NCI-H510A treated with DMSO at 0.1 percent for 48 hours (cell line): ENCODE data around the gene SMIM28.
"Not testable (repeated sequence)": the region's sequence is repeated elsewhere in the genome, so short reads cannot be mapped to it uniquely, and the experiment has no call there.

ENCODE experiments used
- DNase-seq: peaks from one replicate; lab custom pipeline; 2025; lab: John Stamatoyannopoulos, UW

SMIM28 gene

GRCh38 chr6:138405816-138406413 is 28.2 kb downstream of the SMIM28 start:
- DNase-seq: peak; percentile 33

- DNase-seq: no peak
Measured at GRCh38 chr6:138406443-138406842, 28.7 kb downstream of the SMIM28 start.

DNA sequence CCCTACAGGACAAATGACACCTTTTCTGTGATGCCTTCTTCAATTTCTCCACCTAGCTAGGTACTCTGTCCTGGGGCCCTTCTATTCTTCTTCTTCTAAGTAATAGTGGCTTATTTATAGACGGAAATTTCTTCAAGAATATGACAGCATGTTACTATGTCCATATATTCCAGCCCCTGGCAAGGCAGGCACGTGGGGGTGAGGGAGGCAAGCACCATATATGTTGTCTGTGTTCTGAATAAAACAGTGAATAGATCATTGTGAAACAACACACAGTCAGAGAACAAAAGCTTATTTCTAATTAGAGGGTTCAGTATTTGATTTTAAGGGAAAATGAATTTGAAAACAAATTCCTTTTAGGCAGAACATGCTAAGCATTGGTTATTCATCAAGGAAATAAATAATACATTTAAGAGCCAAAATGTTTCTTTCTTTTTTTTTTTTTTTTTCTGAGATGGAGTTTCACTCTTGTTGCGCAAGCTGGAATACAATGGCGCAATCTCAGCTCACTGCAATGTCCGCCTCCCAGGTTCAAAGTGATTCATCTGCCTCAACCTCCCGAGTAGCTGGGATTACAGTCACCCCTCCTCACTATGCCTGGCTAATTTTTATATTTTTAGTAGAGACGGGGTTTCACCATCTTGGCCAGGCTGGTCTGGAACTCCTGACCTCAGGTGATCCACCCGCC is 32.5 kb downstream of the SMIM28 start:
- no peak for DNase-seq

- DNase-seq: no peak
Measured at GRCh38 chr6:138410972-138411880, 33.5 kb downstream of the SMIM28 start.

- no peak for DNase-seq
Measured at GRCh38 chr6:138415125-138415524, 37.4 kb downstream of the SMIM28 start.

DNA sequence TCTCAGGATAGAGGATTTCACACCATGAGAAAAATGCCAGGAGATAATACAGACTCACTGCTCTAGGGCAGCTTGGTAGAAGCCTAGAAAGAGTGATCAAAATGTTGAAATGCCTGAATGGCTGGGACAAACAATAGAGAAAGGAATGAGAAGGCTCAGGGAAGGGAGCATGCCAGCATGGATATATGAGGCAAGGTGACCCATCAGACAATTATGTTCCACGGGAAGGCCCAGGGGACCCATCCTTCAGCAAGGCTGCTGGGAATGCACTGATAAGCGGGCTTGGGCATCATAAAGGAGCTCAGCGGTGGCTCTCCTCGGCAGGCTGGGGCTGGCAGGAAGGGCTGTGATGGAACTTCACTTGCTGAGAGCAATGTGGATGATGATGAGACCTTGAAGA is 38.5 kb downstream of the SMIM28 start:
- DNase-seq: no peak

GRCh38 chr6:138417493-138418117 is 39.9 kb downstream of the SMIM28 start:
- no peak for DNase-seq

DNA sequence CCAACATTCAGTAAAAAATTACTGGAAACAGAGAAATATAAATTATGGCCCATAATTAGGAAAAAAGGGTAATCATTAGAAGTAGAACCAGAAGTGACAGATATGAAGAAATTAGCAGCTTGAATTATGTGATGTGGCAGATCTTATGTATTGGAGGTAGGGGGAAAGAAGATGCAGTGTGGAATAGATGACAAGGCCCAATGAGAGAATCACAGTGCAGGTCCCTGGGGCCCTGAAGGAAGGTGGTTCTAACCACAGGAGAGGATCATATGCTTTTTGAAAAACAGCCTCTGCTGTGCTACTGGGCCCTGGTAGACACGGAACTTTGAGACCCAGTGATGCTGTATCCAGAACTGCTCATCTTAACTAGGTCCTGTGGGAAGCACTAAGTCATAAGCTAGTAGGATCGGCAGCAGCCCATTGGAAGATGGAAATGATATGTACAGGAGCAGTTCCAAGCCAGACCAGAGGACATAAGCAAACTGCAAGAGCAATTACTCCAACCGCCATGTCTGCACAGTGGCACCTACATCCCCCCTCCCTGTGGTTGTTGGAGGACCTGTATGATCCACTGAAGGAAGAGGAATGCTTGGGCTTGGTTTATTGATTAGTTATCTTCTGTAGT is 40.5 kb downstream of the SMIM28 start:
- DNase-seq: no peak

DNA sequence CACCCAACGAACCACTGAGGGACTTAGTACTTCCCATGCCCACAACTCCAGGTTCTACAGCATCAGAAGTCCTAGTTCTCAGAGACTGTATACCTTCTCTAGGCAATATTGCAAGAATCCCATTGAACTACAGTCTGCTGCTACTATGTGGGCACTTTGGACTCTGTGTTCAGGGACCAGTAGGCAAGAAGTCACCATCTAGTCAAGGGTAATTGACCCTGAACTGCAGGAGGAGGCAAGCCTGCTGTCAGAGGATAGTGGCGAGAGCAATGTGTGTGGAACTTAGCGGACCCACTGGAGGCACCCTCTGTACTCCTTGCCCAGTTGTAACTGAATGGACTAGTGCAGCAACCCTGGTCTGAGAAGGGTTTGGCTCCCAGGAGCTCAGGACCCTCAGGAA is 42.1 kb downstream of the SMIM28 start:
- DNase-seq: no peak

GRCh38 chr6:138420356-138420755 is 42.7 kb downstream of the SMIM28 start:
- DNase-seq: no peak

GRCh38 chr6:138421089-138421488 is 43.4 kb downstream of the SMIM28 start:
- no peak for DNase-seq

- DNase-seq: no peak
Measured at GRCh38 chr6:138421608-138422007, 43.9 kb downstream of the SMIM28 start.

DNA sequence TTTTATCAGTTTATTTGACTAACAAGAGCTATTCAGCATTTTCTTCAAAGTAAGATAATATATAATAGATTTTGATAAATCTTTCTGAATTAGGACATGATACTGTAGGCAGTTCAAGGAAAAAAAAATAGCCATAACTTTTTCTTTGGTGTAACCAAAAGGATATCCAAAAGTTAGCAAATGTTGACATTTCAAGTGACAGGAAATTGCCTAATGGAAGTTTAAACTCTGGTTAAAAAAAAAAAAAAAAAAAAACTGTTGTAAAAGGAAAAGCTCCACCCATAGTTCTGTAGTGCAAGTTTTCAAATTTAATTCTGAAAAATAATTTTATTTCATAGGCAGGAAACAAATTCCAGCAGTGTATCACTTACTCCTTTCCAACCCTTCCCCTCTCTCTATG is 45.2 kb downstream of the SMIM28 start:
- DNase-seq: no peak

DNA sequence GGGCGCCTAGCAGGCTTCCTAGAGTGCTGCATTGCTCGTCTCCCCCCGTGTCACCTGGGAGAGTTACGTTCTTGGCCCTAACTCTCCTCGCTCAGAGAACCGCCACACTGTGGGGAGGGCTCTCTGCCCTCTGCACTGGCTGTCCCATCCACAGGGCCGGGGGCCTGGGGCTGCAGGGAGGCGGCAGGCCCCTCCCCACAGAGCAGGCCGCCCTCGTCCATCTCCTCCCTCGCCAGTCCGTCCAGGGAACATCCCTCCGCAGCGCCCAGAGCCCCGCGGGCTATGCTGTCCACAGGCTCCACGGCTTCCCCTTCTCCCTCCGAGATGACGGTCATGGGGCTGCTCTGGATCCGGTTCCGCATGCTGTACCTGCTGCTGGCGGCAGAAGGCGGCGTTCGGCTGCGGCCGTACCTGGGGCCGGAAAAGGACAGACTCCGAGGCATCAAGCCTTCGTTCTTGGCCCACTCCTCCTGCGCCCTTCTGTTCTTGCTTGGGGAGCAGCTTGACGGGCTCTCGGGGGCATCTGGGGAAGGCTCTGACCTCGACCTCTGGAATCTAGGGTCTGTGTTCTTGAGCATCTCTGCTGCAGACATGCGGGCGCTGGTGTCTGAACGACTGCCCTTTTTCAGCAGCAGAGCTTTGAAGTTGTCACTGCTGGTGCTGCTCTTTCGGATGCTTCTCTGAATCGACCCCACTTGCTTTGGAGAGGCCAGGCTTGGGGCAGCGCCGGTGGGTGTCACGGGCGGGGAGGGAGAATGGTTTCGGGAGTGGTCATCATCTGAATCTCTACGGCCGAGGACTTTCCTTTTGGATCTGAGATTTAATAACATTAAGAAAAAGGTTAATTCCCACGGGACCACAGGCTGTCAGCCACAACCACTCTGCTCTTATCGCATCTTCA is 46.5 kb downstream of the SMIM28 start:
- DNase-seq: no peak

GRCh38 chr6:138425256-138425655 is 47.6 kb downstream of the SMIM28 start:
- not testable (repeated sequence) for DNase-seq

DNA sequence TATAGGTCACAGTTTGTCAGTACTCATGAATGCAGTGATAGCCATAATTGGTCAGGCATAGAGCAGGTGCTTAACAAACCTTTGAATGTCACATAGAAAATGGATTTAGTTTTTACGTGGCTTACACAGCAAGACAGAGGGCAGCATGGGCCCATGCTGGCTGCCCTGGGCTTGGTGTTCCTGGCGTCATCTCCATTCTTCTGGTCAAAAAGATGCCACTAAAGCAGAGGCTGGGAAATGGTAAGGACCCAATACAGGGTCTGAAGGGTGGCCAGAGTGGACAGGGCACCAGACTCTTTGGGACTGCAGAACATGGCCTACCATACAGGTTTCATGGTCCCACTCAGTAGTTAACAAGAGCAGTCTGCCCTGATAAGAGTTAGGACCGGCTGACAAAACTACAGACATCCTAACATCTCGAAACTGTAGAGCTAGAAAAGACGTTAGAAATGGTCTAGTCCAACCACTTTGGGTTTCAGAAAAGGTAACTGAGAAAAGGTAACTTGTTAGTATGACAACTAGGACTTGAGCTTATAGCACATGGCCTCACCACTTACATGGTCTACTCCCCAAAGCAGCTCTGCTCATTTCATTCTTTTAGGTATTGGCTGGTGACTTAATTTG is 48.9 kb downstream of the SMIM28 start:
- DNase-seq: no peak

DNA sequence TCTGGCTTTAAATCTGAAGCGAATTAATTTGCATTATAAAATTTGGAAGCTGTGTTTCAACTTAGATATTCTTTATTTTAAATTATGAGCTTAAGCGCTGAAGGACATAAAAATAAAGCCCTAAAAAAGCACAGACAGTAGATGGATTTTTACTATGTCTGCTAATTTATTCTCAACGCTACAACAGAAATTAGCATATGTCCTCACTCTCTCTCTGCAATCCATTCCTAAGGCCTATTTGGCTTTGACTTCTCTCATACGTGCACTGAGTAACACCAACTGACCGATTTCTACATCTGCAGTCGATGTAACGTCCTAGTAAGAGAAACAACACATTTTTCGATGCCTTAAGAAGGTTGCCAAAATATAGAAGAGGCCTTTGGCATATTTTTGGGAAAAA is 50.0 kb downstream of the SMIM28 start:
- DNase-seq: no peak

- DNase-seq: peak; percentile 63
Measured at GRCh38 chr6:138428944-138429598, 51.4 kb downstream of the SMIM28 start.

GRCh38 chr6:138429761-138430160 is 52.1 kb downstream of the SMIM28 start:
- no peak for DNase-seq
